Measurements from ENCODE around the gene AQP7. TPM values are rescaled to one million over a fixed set of nuclear protein-coding genes. Genes with fewer than 3 reads are reported as not detected.
"Not testable (repeated sequence)": the region's sequence is repeated elsewhere in the genome, so short reads cannot be mapped to it uniquely, and the experiment has no call there.

Gene AQP7
- total and polyA plus RNA-seq, 12 donors: 0.33 to 32.5 (median 2.4) TPM; not detected in 2

- Histone ChIP-seq H3K27ac (no peak overlapping the region), H3K4me3 (no peak overlapping the region), H3K27me3 (no peaks in the 10 kb centered on the region), H3K4me1 (replicated peaks in 1 of 2) (no peaks in the 10 kb centered on the region), H3K9me3 (replicated peaks in 1 of 3) (no peaks in the 10 kb centered on the region), H3K36me3 (replicated peaks in 1 of 2) (no peaks in the 10 kb centered on the region)
- TF ChIP-seq POLR2A (IDR thresholded peaks at IDR 0.05) (no peak), CTCF (IDR thresholded peaks at IDR 0.05) (no peak)
- WGBS, 4 donors: 67 to 83% (median 74%) methylated on average over 11 to 17 of the region's 17 CpGs
- intact Hi-C loops (cut with DNase I): no loop called here
- no peak for DNase-seq
Measured at GRCh38 chr9:33403941-33404787, 1.8 kb upstream of the AQP7 start.

GRCh38 chr9:33401809-33402208 is 559 bp downstream of the AQP7 start:
- H3K4me3 ChIP-seq; H3K36me3 ChIP-seq (replicated peaks in 1 of 2); DNase-seq; H3K4me1 ChIP-seq (replicated peaks in 1 of 2); H3K9me3 ChIP-seq (replicated peaks in 1 of 3); H3K27me3 ChIP-seq; intact Hi-C loops (cut with DNase I): not testable (repeated sequence)
- WGBS, 4 donors: 80 to 95% (median 87%) methylated on average over 8 to 10 of the region's 10 CpGs
- peak overlapping the region in 1 of 5 donors; percentile 5 for H3K27ac ChIP-seq

- WGBS, 4 donors: 81 to 92% (median 82%) methylated on average over 4 of the region's 4 CpGs
- H3K9me3 ChIP-seq (replicated peaks in 1 of 3); H3K4me1 ChIP-seq (replicated peaks in 1 of 2); H3K4me3 ChIP-seq; intact Hi-C loops (cut with DNase I); H3K36me3 ChIP-seq (replicated peaks in 1 of 2); H3K27ac ChIP-seq; DNase-seq; H3K27me3 ChIP-seq: not testable (repeated sequence)
Measured at GRCh38 chr9:33399047-33399446, 3.3 kb downstream of the AQP7 start.

GRCh38 chr9:33397801-33398200 is 4.6 kb downstream of the AQP7 start:
- H3K9me3 ChIP-seq (replicated peaks in 1 of 3); H3K27me3 ChIP-seq; H3K4me3 ChIP-seq; intact Hi-C loops (cut with DNase I); H3K27ac ChIP-seq; H3K36me3 ChIP-seq (replicated peaks in 1 of 2); DNase-seq: not testable (repeated sequence)
- WGBS, 4 donors: 81 to 87% (median 83%) methylated on average over 2 to 3 of the region's 4 CpGs
- peaks cover 5 to 10% of the 10 kb centered on the region in 2 donors for H3K4me1 ChIP-seq (replicated peaks in 1 of 2)

- WGBS, 4 donors: 89 to 93% (median 91%) methylated on average over 13 to 15 of the region's 15 CpGs
- H3K36me3 ChIP-seq (replicated peaks in 1 of 2); H3K9me3 ChIP-seq (replicated peaks in 1 of 3); H3K27ac ChIP-seq; H3K4me3 ChIP-seq; intact Hi-C loops (cut with DNase I); DNase-seq; H3K27me3 ChIP-seq: not testable (repeated sequence)
- peaks cover 19 to 21% of the 10 kb centered on the region in 2 donors for H3K4me1 ChIP-seq (replicated peaks in 1 of 2)
Measured at GRCh38 chr9:33395159-33395879, 7.0 kb downstream of the AQP7 start.

- intact Hi-C loops (cut with DNase I); H3K27me3 ChIP-seq; H3K27ac ChIP-seq; DNase-seq; H3K36me3 ChIP-seq (replicated peaks in 1 of 2); H3K9me3 ChIP-seq (replicated peaks in 1 of 3); H3K4me3 ChIP-seq: not testable (repeated sequence)
- 79 to 87% (median 83%) methylated on average over 3 of the region's 3 CpGs for WGBS, 4 donors
- H3K4me1 ChIP-seq (replicated peaks in 1 of 2): peaks cover 19 to 21% of the 10 kb centered on the region in 2 donors
Measured at GRCh38 chr9:33393986-33394385, 8.4 kb downstream of the AQP7 start.

All from adrenal gland (tissue), 12 donors.